HepG2 (cell line): ENCODE results near the gene HOXC10. TPM values are rescaled to one million over a fixed set of nuclear protein-coding genes. Genes with fewer than 3 reads are reported as not detected.

Source experiments
- ATAC-seq: fragments of 200-7000 bp; cut with Tn5 transposase; 3 replicates; pipeline ENCODE4 v1.9.1; 2020; ENCODE audit warnings: mild to moderate bottlenecking, moderate library complexity
- BruUV-seq: library from RNA; stranded (reverse); fragments of 400-500 nt; replicated peaks from 2 replicates; lab custom pipeline; 2021; lab: Mats Ljungman, UMichigan
- CTCF ChIA-PET: fragments of 300-600 bp; formaldehyde crosslinking; extraction: SDS; loops from one replicate; lab custom pipeline; 2021; ENCODE audit warnings: low total read pairs, inconsistent platforms, low intra/inter-chr PET ratio; lab: Yijun Ruan, JAX
- POLR2A ChIA-PET: fragments of 350-600 bp; sonication (Branson Sonifier 250); formaldehyde crosslinking; loops from one replicate; lab custom pipeline; 2020; ENCODE audit warnings: antibody characterized with exemption, inconsistent platforms; lab: Yijun Ruan, JAX
- DNase-seq: peaks from one replicate; pipeline ENCODE4 v3.0.0-alpha.2; 2015; ENCODE audit warnings: low spot score
- FAIRE-seq: peaks from 3 replicates; lab custom pipeline; 2011; peaks lifted over from hg19 to GRCh38; lab: Jason Lieb, UNC
- H2AFZ ChIP-seq: one replicate; pipeline ENCODE4 v1.6.1; 2011; ENCODE audit warnings: low read length, inconsistent platforms
- H3K27ac ChIP-seq: fragments of 300-600 bp; 3 replicates; pipeline ENCODE4 v1.8.0; 2011; ENCODE audit warnings: mixed run types, mild to moderate bottlenecking, mixed read lengths, low read length, inconsistent platforms; ENCODE audit not compliant: insufficient read depth; ENCODE audit errors: extremely low read length
- H3K27me3 ChIP-seq, 2 experiments: fragments of 200-600 bp in 1 of 2; 2 replicates in 1 of 2; 3 replicates in 1 of 2; pipeline versions ENCODE4 v1.6.0 to v1.8.0; 2011; ENCODE audit warnings: low read length in 2 of 2, mild to moderate bottlenecking in 2 of 2, moderate library complexity in 2 of 2, inconsistent platforms in 1 of 2; ENCODE audit not compliant: insufficient read depth in 2 of 2, control insufficient read depth in 1 of 2
- H3K36me3 ChIP-seq, 2 experiments: fragments of 200-600 bp in 1 of 2; replicated peaks in 1 of 2; 2 replicates in 1 of 2; 3 replicates in 1 of 2; pipeline versions ENCODE4 v1.5.1 to v1.8.0; 2011; ENCODE audit warnings: low read length in 2 of 2, inconsistent platforms in 1 of 2; ENCODE audit not compliant: insufficient read depth in 2 of 2, control insufficient read depth in 1 of 2
- H3K4me1 ChIP-seq: 2 replicates; pipeline ENCODE4 v1.5.1; 2012; ENCODE audit warnings: low read length, inconsistent platforms; ENCODE audit not compliant: insufficient read depth
- H3K4me2 ChIP-seq: 2 replicates; pipeline ENCODE4 v1.6.0; 2011; ENCODE audit warnings: low read depth, low read length, inconsistent platforms
- H3K4me3 ChIP-seq, 3 experiments: fragments of 200-600 bp in 1 of 3; sonication (generic), shearing (Covaris generic) in 1 of 3; replicated peaks in 1 of 3; 2 replicates each; pipeline ENCODE4 v1.5.1; 2011 to 2016; ENCODE audit warnings: low read length in 3 of 3, inconsistent platforms in 2 of 3, low read depth in 2 of 3, mild to moderate bottlenecking in 2 of 3, control low read depth in 1 of 3, mixed read lengths in 1 of 3; ENCODE audit not compliant: insufficient read depth in 1 of 3
- H3K79me2 ChIP-seq: one replicate; pipeline ENCODE4 v1.6.1; 2011; ENCODE audit warnings: low read length, inconsistent platforms; ENCODE audit not compliant: insufficient read depth
- H3K9ac ChIP-seq: 2 replicates; pipeline ENCODE4 v1.6.0; 2011; ENCODE audit warnings: mild to moderate bottlenecking, low read depth, low read length, inconsistent platforms; ENCODE audit not compliant: insufficient read depth
- H3K9me3 ChIP-seq: 2 replicates; pipeline ENCODE4 v1.5.1; 2012; ENCODE audit warnings: mild to moderate bottlenecking, low read length
- H4K20me1 ChIP-seq: 2 replicates; pipeline ENCODE4 v1.6.0; 2011; ENCODE audit warnings: inconsistent platforms, mild to moderate bottlenecking, low read length, moderate library complexity; ENCODE audit not compliant: insufficient read depth
- GATAD1 ChIP-seq: IDR thresholded peaks from 2 replicates; pipeline ENCODE4 v1.6.1; 2016; ENCODE audit warnings: missing genetic modification reagents, missing compliant biosample characterization
- GRHL1 ChIP-seq: sonication (generic); formaldehyde crosslinking; conservative IDR thresholded peaks from 2 replicates; pipeline ENCODE4 v1.8.0; 2022; ENCODE audit warnings: missing genetic modification reagents
- SOX5 ChIP-seq: IDR thresholded peaks from 2 replicates; pipeline ENCODE4 v1.6.1; 2016; ENCODE audit warnings: borderline replicate concordance
- ZMYM3 ChIP-seq: sonication (generic); formaldehyde crosslinking; IDR thresholded peaks from 2 replicates; pipeline ENCODE4 v1.5.1; 2020; ENCODE audit warnings: mild to moderate bottlenecking, missing genetic modification reagents
- ZNF501 ChIP-seq: sonication (generic); formaldehyde crosslinking; IDR thresholded peaks from 2 replicates; pipeline ENCODE4 v1.5.1; 2020; ENCODE audit warnings: mild to moderate bottlenecking, moderate library complexity, missing genetic modification reagents
- WGBS: methylation state at CpG from one replicate; pipeline ENCODE4 v1.1.6; 2017; ENCODE audit warnings: low lambda C conversion rate; 5-methylcytosine and 5-hydroxymethylcytosine counted together
- in situ Hi-C: cut with HindIII; loops from 2 replicates; pipeline ENCODE4 v1.10.0; 2017; ENCODE audit warnings: low pct_unique_long_range_greater_than_20kb; ENCODE audit not compliant: extremely low pct_ligation_motif_present
- intact Hi-C: fragments of 100-400 bp; cut with micrococcal nuclease; formaldehyde crosslinking; loops from one replicate; pipeline ENCODE4 v1.10.0; 2022; ENCODE audit not compliant: unreplicated experiment
- polyA plus RNA-seq, 8 experiments: library from polyadenylated mRNA; depleted of rRNA in 3 of 8; stranded (reverse) in 7 of 8; unstranded in 1 of 8; fragments of >200 nt; fragmentation: Illumina TruSeq in 4 of 8; extraction: Trizol in 4 of 8; gene quantifications; 2 replicates each; pipeline versions ENCODE4 v1.2.1 to v1.2.3, GENCODE V29; 2011 to 2016; ENCODE audit warnings: low read depth in 4 of 8, missing spikeins in 1 of 8, mixed read lengths in 1 of 8; ENCODE audit not compliant: insufficient read depth in 1 of 8
- total RNA-seq, 5 experiments: library from RNA; depleted of rRNA; stranded (reverse); fragments of >200 nt; fragmentation: Illumina TruSeq; extraction: Trizol; gene quantifications; 2 replicates each; pipeline ENCODE4 v1.2.3, GENCODE V29; 2016; ENCODE audit warnings: low read depth in 1 of 5

Gene HOXC10
- total and polyA plus RNA-seq, 2 of the 13 experiments (the other 11 are each of a cell fraction or from before 2014, with no cell fraction given) = not detected

DNA sequence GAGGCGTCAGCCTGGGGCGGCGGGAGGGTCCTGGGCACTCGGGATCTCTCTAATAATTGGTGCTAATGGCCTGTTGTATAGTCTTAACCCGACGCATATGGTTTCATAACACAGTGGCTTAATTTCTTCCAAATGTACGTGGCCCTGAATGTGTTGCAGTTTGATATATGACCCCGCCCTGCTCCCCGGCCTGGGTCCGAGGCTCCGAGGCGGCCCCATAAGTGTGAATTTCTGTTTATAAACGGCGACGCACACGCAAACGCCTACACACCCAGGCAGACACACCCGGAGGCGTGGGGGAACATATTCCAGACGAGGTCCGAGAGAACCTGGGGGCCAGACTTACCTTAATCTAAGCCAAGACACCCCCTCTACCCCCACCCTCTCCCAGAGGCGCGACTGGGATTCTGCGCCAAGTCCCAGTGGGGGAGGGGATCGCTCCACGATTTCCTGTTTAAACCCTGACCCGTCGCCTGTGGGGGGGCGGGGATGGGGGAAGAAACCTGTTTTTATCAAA, 33.6 kb downstream of the HOXC10 start:
- H3K4me3 ChIP-seq = peak overlapping the region in 1 of 3 experiments; percentile 69; a peak in 1 of 6 replicates
- POLR2A ChIA-PET = no interaction called here

More for the DNA sequence above, 33.6 kb downstream of the HOXC10 start:
- no peaks in the 10 kb centered on the region for H3K9me3 ChIP-seq
- in situ Hi-C loops = loop anchor here (10.0 kb wide), 1 partner anchor 346 kb away; the partner anchor contains the start of gene GPR84
- TF ChIP-seq ZNF501 (CRISPR knock-in tag) (no peak), GRHL1 (CRISPR knock-in tag) (no peak), GATAD1 (CRISPR knock-in tag) (no peak), ZMYM3 (CRISPR knock-in tag) (no peak), SOX5 (CRISPR knock-in tag) (no peak)
- TF ChIP-seq, all 625 proteins: peak for 0
- Histone ChIP-seq H3K27me3 (peaks cover 4 to 58% of the 10 kb centered on the region in 2 experiments), H3K4me1 (peaks cover 5% of the 10 kb centered on the region; the same call in 1 of the 2 replicates), H3K36me3 (no peaks in the 10 kb centered on the region), H3K27ac (no peak overlapping the region), H4K20me1 (no peaks in the 10 kb centered on the region), H3K9ac (no peak overlapping the region), H3K79me2 (no peaks in the 10 kb centered on the region), H2AFZ (no peak overlapping the region), H3K4me2 (peak overlapping the region; percentile 81; the same call in 1 of the 2 replicates)
- no peak for FAIRE-seq
- WGBS = 88% methylated on average over 22 of the region's 29 CpGs
- ATAC-seq = no peak
- no TSS peak for BruUV-seq
- intact Hi-C loops = no loop called here
- CTCF ChIA-PET = no interaction called here
- DNase-seq = no peak
